MCF 10A (cell line): ENCODE data around the gene GIPC1. TPM values are rescaled to one million over a fixed set of nuclear protein-coding genes. Genes with fewer than 3 reads are reported as not detected.

Experiments used
- BruUV-seq: library from RNA; stranded (reverse); fragments of 400-500 nt; replicated peaks from 2 replicates; lab custom pipeline; 2021; lab: Mats Ljungman, UMichigan
- CTCF ChIA-PET: fragments of 300-600 bp; sonication (Branson Sonifier 250); formaldehyde crosslinking; extraction: SDS; loops from one replicate; lab custom pipeline; 2021; ENCODE audit warnings: antibody characterized with exemption, inconsistent platforms; lab: Yijun Ruan, JAX
- POLR2A ChIA-PET: fragments of 300-600, 350-650 bp; sonication (Branson Sonifier 250); formaldehyde crosslinking; extraction: SDS; loops from one replicate; lab custom pipeline; 2020; ENCODE audit warnings: antibody characterized with exemption, inconsistent platforms; lab: Yijun Ruan, JAX
- DNase-seq: peaks from one replicate; pipeline ENCODE4 v3.0.0-alpha.2; 2018; ENCODE audit not compliant: unreplicated experiment
- H3K27ac Mint-ChIP-seq: one replicate; pipeline ENCODE4 v1.8.0; 2022; ENCODE audit warnings: mild to moderate bottlenecking, low read depth, mixed read lengths; ENCODE audit not compliant: unreplicated experiment
- H3K27me3 Mint-ChIP-seq: one replicate; pipeline ENCODE4 v1.8.0; 2022; ENCODE audit warnings: mixed read lengths; ENCODE audit not compliant: insufficient read depth, unreplicated experiment
- H3K36me3 Mint-ChIP-seq: one replicate; pipeline ENCODE4 v1.8.0; 2022; ENCODE audit warnings: mild to moderate bottlenecking, moderate library complexity, mixed read lengths; ENCODE audit not compliant: insufficient read depth, unreplicated experiment
- H3K4me1 Mint-ChIP-seq: one replicate; pipeline ENCODE4 v1.8.0; 2022; ENCODE audit warnings: mixed read lengths; ENCODE audit not compliant: insufficient read depth, unreplicated experiment
- H3K4me3 Mint-ChIP-seq: one replicate; pipeline ENCODE4 v1.8.0; 2022; ENCODE audit warnings: mild to moderate bottlenecking, moderate library complexity, mixed read lengths; ENCODE audit not compliant: unreplicated experiment
- H3K9me3 Mint-ChIP-seq: one replicate; pipeline ENCODE4 v1.8.0; 2022; ENCODE audit warnings: mixed read lengths; ENCODE audit not compliant: unreplicated experiment
- intact Hi-C: fragments of 100-400 bp; cut with micrococcal nuclease; formaldehyde crosslinking; loops from 2 replicates; pipeline ENCODE4 v1.14.1; 2022
- total RNA-seq: library from RNA; stranded (reverse); gene quantifications from 2 replicates; pipeline ENCODE4 v1.2.3, GENCODE V29; 2022
- TF ChIP-seq, protein P1 (sequence below): fragments of 200-600 bp; IDR thresholded peaks from one replicate; pipeline ENCODE4 v1.8.0; 2022; ENCODE audit warnings: antibody characterized with exemption, mild to moderate bottlenecking; ENCODE audit not compliant: unreplicated experiment

The GIPC1 gene
- total RNA-seq, 1 experiment from 2014 or later, result 108 TPM

DNA sequence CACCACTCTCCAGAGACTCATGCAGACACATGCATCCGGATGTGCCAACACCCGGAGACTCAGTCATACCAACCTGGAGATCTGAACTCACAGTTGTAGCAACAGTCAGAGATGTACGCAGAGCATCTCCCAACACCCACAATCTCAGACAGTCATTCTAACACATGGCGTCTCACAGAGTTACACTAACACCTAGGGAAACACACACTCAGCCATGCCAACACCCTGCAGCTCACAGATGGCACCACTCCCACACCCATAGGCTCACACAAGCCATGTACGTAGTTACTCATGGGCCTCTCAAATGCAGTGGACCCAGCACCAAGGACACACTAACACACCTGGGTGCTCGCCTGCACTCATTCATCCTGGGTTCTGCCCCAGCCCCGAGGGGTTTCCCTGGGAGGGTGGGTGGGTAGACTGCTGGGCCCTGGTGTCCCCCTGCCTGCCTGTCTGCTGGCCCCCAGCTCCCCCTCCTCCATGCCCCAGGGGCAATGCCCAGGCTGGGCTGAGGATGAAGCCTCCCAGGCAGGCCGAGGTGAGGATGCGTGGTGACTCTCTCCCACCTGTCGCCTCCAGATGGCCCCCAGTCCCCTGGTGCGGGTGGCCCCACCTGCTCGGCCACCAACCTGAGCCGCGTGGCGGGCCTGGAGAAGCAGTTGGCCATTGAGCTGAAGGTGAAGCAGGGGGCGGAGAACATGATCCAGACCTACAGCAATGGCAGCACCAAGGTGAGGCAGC is 52.9 kb downstream of the GIPC1 start:
- POLR2A ChIA-PET, result no interaction called here
- TF ChIP-seq, protein P1, sequence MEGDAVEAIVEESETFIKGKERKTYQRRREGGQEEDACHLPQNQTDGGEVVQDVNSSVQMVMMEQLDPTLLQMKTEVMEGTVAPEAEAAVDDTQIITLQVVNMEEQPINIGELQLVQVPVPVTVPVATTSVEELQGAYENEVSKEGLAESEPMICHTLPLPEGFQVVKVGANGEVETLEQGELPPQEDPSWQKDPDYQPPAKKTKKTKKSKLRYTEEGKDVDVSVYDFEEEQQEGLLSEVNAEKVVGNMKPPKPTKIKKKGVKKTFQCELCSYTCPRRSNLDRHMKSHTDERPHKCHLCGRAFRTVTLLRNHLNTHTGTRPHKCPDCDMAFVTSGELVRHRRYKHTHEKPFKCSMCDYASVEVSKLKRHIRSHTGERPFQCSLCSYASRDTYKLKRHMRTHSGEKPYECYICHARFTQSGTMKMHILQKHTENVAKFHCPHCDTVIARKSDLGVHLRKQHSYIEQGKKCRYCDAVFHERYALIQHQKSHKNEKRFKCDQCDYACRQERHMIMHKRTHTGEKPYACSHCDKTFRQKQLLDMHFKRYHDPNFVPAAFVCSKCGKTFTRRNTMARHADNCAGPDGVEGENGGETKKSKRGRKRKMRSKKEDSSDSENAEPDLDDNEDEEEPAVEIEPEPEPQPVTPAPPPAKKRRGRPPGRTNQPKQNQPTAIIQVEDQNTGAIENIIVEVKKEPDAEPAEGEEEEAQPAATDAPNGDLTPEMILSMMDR, result no peak
- Mint-ChIP-seq H3K4me3 (no peak overlapping the region), H3K36me3 (peaks cover 71% of the 10 kb centered on the region), H3K9me3 (no peaks in the 10 kb centered on the region), H3K27me3 (no peaks in the 10 kb centered on the region), H3K4me1 (no peaks in the 10 kb centered on the region), H3K27ac (no peak overlapping the region)
- CTCF ChIA-PET, result no interaction called here
- intact Hi-C loops, result no loop called here
- DNase-seq, result no peak
- no TSS peak for BruUV-seq

- BruUV-seq, result no TSS peak
- ChIA-PET POLR2A (interaction anchor here (0.5 kb wide), 1 partner anchor 11 kb away, joined by 3 read pairs; no protein-coding TSS in a partner anchor), CTCF (interaction anchor here (0.6 to 0.7 kb wide), 4 partner anchors 40 to 453 kb away, joined by 3 to 5 read pairs (median 3); no protein-coding TSS in a partner anchor)
- H3K36me3 Mint-ChIP-seq, result peaks cover 54% of the 10 kb centered on the region
- no peak for DNase-seq
- H3K27ac Mint-ChIP-seq, result no peak overlapping the region
- no peaks in the 10 kb centered on the region for H3K4me1 Mint-ChIP-seq
- intact Hi-C loops, result no loop called here
- TF ChIP-seq, protein P1, result no peak
- H3K4me3 Mint-ChIP-seq, result no peak overlapping the region
- H3K9me3 Mint-ChIP-seq, result no peaks in the 10 kb centered on the region
- no peaks in the 10 kb centered on the region for H3K27me3 Mint-ChIP-seq
These were observed 54.6 kb downstream of the GIPC1 start for GRCh38 chr19:14441041-14441938.

- DNase-seq, result no peak
- no TSS peak for BruUV-seq
- Mint-ChIP-seq H3K9me3 (no peaks in the 10 kb centered on the region), H3K4me1 (no peaks in the 10 kb centered on the region), H3K4me3 (no peak overlapping the region), H3K27ac (no peak overlapping the region), H3K27me3 (no peaks in the 10 kb centered on the region), H3K36me3 (peaks cover 48% of the 10 kb centered on the region)
- ChIA-PET CTCF (interaction anchor here (0.6 kb wide), 1 partner anchor 73 kb away, joined by 3 read pairs; no protein-coding TSS in a partner anchor), POLR2A (no interaction called here)
- intact Hi-C loops, result no loop called here
- TF ChIP-seq, protein P1, result no peak
These were observed 55.9 kb downstream of the GIPC1 start for GRCh38 chr19:14440049-14440448.

GRCh38 chr19:14439014-14439413 is 56.9 kb downstream of the GIPC1 start:
- peaks cover 38% of the 10 kb centered on the region for H3K36me3 Mint-ChIP-seq
- peaks cover 6% of the 10 kb centered on the region for H3K4me1 Mint-ChIP-seq
- BruUV-seq, result no TSS peak
- intact Hi-C loops, result loop anchor here (5.0 kb wide), 1 partner anchor 33 kb away; no protein-coding TSS in a partner anchor
- ChIA-PET CTCF (interaction anchor here (1.1 kb wide), 1 partner anchor 16 kb away, joined by 3 read pairs; no protein-coding TSS in a partner anchor), POLR2A (no interaction called here)
- H3K27ac Mint-ChIP-seq, result no peak overlapping the region
- DNase-seq, result no peak
- no peaks in the 10 kb centered on the region for H3K9me3 Mint-ChIP-seq
- H3K4me3 Mint-ChIP-seq, result no peak overlapping the region
- TF ChIP-seq, protein P1, result no peak
- H3K27me3 Mint-ChIP-seq, result no peaks in the 10 kb centered on the region
